Fibroblast of lung (primary cell): Measurements from ENCODE around the gene OST4.

Experiments
- CTCF ChIP-seq, 2 donors: IDR thresholded peaks in 1 of 2; conservative IDR thresholded peaks in 1 of 2; 1 replicate in 1 of 2; 2 replicates in 1 of 2; pipeline ENCODE4 v1.5.1; 2011 to 2012; ENCODE audit warnings: low read length in 2 of 2, control low read depth in 1 of 2, inconsistent platforms in 1 of 2, low read depth in 1 of 2, mild to moderate bottlenecking in 1 of 2
- EZH2 ChIP-seq: IDR thresholded peaks from 2 replicates; pipeline ENCODE4 v1.5.1; 2012; ENCODE audit warnings: low read length, control low read depth, mild to moderate bottlenecking; ENCODE audit errors: missing control alignments

- no peak for TF ChIP-seq CTCF (conservative IDR thresholded peaks at IDR 0.05 in 1 of 2, IDR thresholded peaks at IDR 0.05 in 1 of 2; ENCODE audit: low read depth in 1 of 2, low read length in 2 of 2)
- TF ChIP-seq EZH2: no peak
Observed at GRCh38 chr2:27096748-27097297, 25.4 kb upstream of the OST4 start.
